SH-SY5Y (cell line): ENCODE measurements around the gene CORO2B.

Experiments
- GATA2 ChIP-seq: IDR thresholded peaks from 2 replicates; pipeline ENCODE4 v1.6.1; 2011; ENCODE audit warnings: mild to moderate bottlenecking, low read depth, low read length
- GATA3 ChIP-seq: IDR thresholded peaks from 2 replicates; pipeline ENCODE4 v1.6.1; 2011; ENCODE audit warnings: low read depth, mild to moderate bottlenecking, low read length, moderate library complexity

DNA sequence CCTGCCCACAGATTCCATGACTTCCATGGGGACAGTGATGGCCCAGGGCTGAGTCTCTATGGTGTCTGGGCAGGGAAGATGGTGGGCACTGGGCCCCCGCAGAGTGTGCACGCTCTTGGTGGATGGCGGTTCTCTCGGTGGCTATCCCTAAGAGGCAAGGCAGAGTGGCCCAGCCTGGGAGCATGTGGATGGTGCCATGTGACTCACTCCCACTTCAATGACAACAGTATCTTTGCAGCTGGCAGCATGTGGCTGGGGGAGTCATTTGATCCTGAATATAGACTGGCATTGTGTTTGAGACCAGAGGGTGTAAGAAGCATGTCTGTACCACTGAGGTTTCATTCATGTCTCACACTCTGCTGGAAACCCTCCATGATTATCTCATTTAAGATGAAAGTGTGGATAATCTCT is 101.2 kb downstream of the CORO2B start:
- no peak for TF ChIP-seq GATA2
- no peak for TF ChIP-seq GATA3
